Colonic mucosa (tissue), 4 donors: ENCODE data around the gene CCDC194. TPM values are rescaled to one million over a fixed set of nuclear protein-coding genes. Genes with fewer than 3 reads are reported as not detected.

Experiments
- DNase-seq: peaks from one replicate; pipeline ENCODE4 v3.0.0-alpha.2; 2020
- H3K27ac ChIP-seq: fragments of 200-600 bp; one replicate; pipeline ENCODE4 v1.8.0; 2021
- H3K27me3 ChIP-seq: fragments of 200-600 bp; one replicate; pipeline ENCODE4 v1.8.0; 2021
- H3K36me3 ChIP-seq: fragments of 200-600 bp; one replicate; pipeline ENCODE4 v1.8.0; 2021
- H3K4me1 ChIP-seq: fragments of 200-600 bp; one replicate; pipeline ENCODE4 v1.8.0; 2021; ENCODE audit warnings: mild to moderate bottlenecking
- H3K4me3 ChIP-seq: fragments of 200-600 bp; one replicate; pipeline ENCODE4 v1.8.0; 2021
- H3K9ac ChIP-seq, 2 donors: one replicate each; pipeline ENCODE4 v1.7.0; 2013; ENCODE audit warnings: control low read depth in 2 of 2, low read depth in 2 of 2, low read length in 2 of 2
- H3K9me3 ChIP-seq: fragments of 200-600 bp; one replicate; pipeline ENCODE4 v1.8.0; 2021
- CTCF ChIP-seq: fragments of 200-600 bp; IDR thresholded peaks from one replicate; pipeline ENCODE4 v1.8.0; 2022; ENCODE audit warnings: antibody characterized with exemption, mild to moderate bottlenecking
- intact Hi-C: fragments of 100-400 bp; cut with DNase I; formaldehyde crosslinking; loops from one replicate; pipeline ENCODE4 v1.14.1; 2022
- total RNA-seq, 2 donors: library from RNA; stranded (reverse); fragmentation: NEBNext Ultra II Directional in 1 of 2; extraction: Animal tissue kit (Norgen Biotek cat#: 25700) in 1 of 2; gene quantifications; one replicate each; pipeline ENCODE4 v1.2.1, GENCODE V29; 2021
- donor health status: healthy.
- donor health status: DM: no; HTN: no; CAD: no.
- donor health status: DM: no; HTN: no; CAD: no.

The CCDC194 gene
- total RNA-seq, result not detected

GRCh38 chr19:17393914-17394313 lies at the start of gene CCDC194:
Gene CCDC194, minus strand, starts transcription at chr19:17394196. Its CDS starts 38 bp downstream, at chr19:17394158.
- intact Hi-C loops, result loop anchor here (5.0 kb wide), 1 partner anchor 73 kb away; no protein-coding TSS in a partner anchor
- H3K27me3 ChIP-seq, result peaks cover 12% of the 10 kb centered on the region

GRCh38 chr19:17441241-17442021 lies 47.4 kb upstream of the CCDC194 start:
- Histone ChIP-seq H3K4me1 (no peaks in the 10 kb centered on the region), H3K9me3 (no peaks in the 10 kb centered on the region), H3K27ac (no peak overlapping the region), H3K9ac (no peak overlapping the region), H3K36me3 (no peaks in the 10 kb centered on the region), H3K4me3 (no peak overlapping the region), H3K27me3 (no peaks in the 10 kb centered on the region)
- no peak for TF ChIP-seq CTCF
- intact Hi-C loops, result no loop called here
- no peak for DNase-seq

More at GRCh38 chr19:17393914-17394313, at the start of gene CCDC194:
- no peaks in the 10 kb centered on the region for H3K36me3 ChIP-seq
- no peak within 1 kb of the TSS for H3K4me3 ChIP-seq
- no peak within 1 kb of the TSS for H3K27ac ChIP-seq
- H3K9ac ChIP-seq, result no peak within 1 kb of the TSS
- no peak for DNase-seq
- no peak for TF ChIP-seq CTCF
- no peaks in the 10 kb centered on the region for H3K9me3 ChIP-seq
- H3K4me1 ChIP-seq, result peaks cover 6% of the 10 kb centered on the region

GRCh38 chr19:17436874-17437267 lies 42.9 kb upstream of the CCDC194 start:
- H3K36me3 ChIP-seq, result no peaks in the 10 kb centered on the region
- intact Hi-C loops, result no loop called here
- no peaks in the 10 kb centered on the region for H3K4me1 ChIP-seq

DNA sequence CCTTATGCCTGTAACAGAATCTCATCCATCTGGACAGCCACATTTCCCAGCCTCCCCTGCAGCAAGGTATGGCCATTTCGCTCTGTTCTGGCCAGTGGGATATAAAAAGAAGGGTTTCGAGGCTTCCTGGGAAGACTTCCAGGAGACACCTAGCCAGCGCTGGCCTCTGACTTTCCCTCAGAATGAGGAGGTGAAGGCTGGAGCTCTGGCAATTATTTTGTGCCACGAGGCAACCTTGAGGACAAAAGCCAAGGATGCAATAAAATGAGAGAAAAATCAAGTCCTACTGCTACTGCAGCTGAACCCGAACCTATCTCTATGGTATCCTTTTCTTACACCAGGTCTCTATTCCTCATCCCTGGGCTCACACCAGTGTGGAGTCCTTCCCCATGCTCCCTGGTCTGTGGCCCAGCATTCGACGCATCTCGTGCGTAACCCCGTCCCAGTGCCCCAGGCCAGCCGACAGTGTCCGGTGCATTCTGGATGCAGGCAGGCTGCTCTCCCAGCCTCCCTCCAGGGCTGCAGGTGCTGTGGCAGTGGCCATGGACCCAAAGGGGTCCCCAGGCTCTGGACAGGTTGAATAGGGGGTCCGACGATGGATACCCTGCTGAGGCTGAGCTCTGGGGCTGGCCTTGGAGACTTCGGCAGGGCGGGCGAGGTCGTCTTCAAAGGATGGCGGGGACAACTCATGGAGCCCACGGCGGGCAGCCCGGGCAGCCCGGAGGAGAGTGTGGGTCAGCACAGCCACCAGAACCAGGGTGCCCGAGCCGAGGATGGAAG lies 42.3 kb upstream of the CCDC194 start:
- H3K4me1 ChIP-seq, result no peaks in the 10 kb centered on the region
- no peaks in the 10 kb centered on the region for H3K9me3 ChIP-seq
- no peak overlapping the region for H3K9ac ChIP-seq
- no peak for DNase-seq
- no peak overlapping the region for H3K27ac ChIP-seq
- H3K27me3 ChIP-seq, result no peaks in the 10 kb centered on the region
- intact Hi-C loops, result no loop called here
- no peaks in the 10 kb centered on the region for H3K36me3 ChIP-seq
- H3K4me3 ChIP-seq, result no peak overlapping the region
- TF ChIP-seq CTCF, result no peak

More at GRCh38 chr19:17436874-17437267, 42.9 kb upstream of the CCDC194 start:
- Histone ChIP-seq H3K9ac (no peak overlapping the region), H3K27me3 (no peaks in the 10 kb centered on the region), H3K27ac (no peak overlapping the region), H3K4me3 (no peak overlapping the region), H3K9me3 (no peaks in the 10 kb centered on the region)
- no peak for TF ChIP-seq CTCF
- DNase-seq, result no peak

DNA sequence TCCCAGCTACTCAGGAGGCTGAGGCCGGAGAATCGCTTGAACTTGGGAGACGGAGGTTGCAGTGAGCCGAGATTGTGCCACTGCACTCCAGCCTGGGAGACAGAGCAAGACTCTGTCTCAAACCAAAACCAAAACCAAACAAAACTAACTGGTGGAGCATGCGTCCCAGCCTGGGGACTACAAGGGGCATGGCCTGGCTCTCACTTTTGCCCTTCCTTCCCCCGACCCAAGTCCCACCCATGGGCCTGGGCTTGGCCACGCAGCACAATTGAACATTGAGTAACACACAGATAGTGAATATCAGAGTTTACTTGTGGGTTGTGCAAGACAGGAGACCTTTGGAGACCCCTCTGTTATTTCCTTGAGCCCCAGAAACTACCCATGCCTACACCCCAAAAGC lies 41.2 kb upstream of the CCDC194 start:
- TF ChIP-seq CTCF, result no peak
- Histone ChIP-seq H3K9ac (no peak overlapping the region), H3K4me3 (no peak overlapping the region), H3K4me1 (no peaks in the 10 kb centered on the region), H3K27ac (no peak overlapping the region), H3K36me3 (no peaks in the 10 kb centered on the region), H3K9me3 (no peaks in the 10 kb centered on the region), H3K27me3 (no peaks in the 10 kb centered on the region)
- intact Hi-C loops, result no loop called here
- DNase-seq, result no peak
